Measurements from ENCODE around the gene CNMD. TPM values are rescaled to one million over a fixed set of nuclear protein-coding genes. Genes with fewer than 3 reads are reported as not detected.

CNMD gene
- polyA plus RNA-seq, 1 donor from 2014 or later, result not detected

Other genes starting within 250 kb of the CNMD start
- 20.7 and 21.2 TPM in 2 replicates for gene HNRNPA1L2, start 97.4 kb downstream of the CNMD start, polyA plus RNA-seq
- 51.1 and 57.5 TPM in 2 replicates for gene SUGT1, start 87.0 kb downstream of the CNMD start, polyA plus RNA-seq
- 2.4 and 6.9 TPM in 2 replicates for gene PCDH8, start 108.8 kb upstream of the CNMD start, polyA plus RNA-seq

Measured in neural cell (in vitro differentiated cells).